Loucy (cell line): Measurements from ENCODE around the gene CYP4F22.

Experiments
- EZH2phosphoT487 ChIP-seq: fragments of 200-600 bp; IDR thresholded peaks from 2 replicates; pipeline ENCODE4 v1.6.1; 2018; ENCODE audit warnings: antibody characterized with exemption, mild to moderate bottlenecking, moderate library complexity, borderline replicate concordance
- TF ChIP-seq, protein P1 (sequence below): fragments of 200-600 bp; sonication (generic); conservative IDR thresholded peaks from 2 replicates; pipeline ENCODE4 v1.5.1; 2014; ENCODE audit warnings: mild to moderate bottlenecking, antibody characterized with exemption, low read length

DNA sequence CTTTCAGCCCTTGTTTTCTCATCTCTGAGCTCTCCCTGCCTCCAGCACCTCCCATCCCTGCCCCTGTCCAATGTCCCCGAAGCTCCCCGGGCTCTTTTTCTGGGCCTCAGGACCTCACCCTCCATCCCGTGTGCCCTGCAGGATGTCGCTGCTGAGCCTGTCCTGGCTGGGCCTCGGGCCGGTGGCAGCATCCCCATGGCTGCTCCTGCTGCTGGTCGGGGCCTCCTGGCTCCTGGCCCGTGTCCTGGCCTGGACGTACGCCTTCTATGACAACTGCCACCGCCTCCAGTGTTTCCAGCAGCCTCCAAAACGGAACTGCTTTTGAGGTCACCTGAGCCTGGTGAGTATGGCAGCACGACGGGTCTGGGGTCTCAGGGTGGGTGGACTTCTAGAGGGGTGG lies 55.6 kb downstream of the CYP4F22 start:
- TF ChIP-seq, protein P1, sequence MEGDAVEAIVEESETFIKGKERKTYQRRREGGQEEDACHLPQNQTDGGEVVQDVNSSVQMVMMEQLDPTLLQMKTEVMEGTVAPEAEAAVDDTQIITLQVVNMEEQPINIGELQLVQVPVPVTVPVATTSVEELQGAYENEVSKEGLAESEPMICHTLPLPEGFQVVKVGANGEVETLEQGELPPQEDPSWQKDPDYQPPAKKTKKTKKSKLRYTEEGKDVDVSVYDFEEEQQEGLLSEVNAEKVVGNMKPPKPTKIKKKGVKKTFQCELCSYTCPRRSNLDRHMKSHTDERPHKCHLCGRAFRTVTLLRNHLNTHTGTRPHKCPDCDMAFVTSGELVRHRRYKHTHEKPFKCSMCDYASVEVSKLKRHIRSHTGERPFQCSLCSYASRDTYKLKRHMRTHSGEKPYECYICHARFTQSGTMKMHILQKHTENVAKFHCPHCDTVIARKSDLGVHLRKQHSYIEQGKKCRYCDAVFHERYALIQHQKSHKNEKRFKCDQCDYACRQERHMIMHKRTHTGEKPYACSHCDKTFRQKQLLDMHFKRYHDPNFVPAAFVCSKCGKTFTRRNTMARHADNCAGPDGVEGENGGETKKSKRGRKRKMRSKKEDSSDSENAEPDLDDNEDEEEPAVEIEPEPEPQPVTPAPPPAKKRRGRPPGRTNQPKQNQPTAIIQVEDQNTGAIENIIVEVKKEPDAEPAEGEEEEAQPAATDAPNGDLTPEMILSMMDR: no peak
- TF ChIP-seq EZH2phosphoT487: no peak
